CD4-positive, alpha-beta T cell treated with Interleukin-15 for 4 hours (primary cell): ENCODE results near the gene SEMA6A.

Experiments used
- DNase-seq: peaks from one replicate; pipeline ENCODE4 v3.0.0-alpha.2; 2020; ENCODE audit warnings: low spot score

Gene SEMA6A

DNA sequence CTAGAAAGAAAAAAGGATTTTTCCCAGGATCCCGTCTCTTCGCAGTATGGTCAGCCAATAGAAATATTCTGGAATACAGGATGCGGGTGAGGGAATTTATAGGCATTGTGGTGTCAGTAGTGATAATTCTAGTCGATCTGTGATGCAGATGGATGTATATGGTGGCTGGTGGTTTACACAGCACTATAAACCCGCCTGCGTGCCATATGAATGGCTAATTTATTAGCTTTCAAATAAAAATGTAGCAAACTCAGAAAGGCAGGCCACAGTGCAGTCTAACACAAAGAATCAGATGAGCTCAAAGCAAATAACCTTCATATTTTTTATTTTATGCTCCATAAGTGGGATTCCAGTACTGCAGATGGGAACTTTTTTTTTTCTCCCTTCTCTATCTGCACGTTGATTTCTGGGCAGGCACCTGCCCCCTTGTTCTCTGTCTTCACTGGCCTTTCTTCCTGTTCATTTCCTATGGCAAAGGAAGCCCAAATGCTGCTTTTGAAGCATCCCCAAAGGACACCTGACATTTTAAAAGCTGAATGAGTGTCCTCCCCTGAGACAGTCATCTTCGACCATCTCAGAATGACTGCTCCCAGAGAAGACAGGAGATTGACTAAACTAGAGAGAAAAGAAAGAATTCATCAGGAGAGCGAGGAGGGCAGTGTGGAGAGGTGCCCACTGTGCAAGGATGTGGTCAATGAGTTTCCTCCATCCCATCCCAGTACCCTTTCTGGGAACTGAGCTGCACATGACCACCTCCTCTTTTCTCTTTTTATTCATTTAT, 52.1 kb downstream of the SEMA6A start:
- no peak for DNase-seq

DNA sequence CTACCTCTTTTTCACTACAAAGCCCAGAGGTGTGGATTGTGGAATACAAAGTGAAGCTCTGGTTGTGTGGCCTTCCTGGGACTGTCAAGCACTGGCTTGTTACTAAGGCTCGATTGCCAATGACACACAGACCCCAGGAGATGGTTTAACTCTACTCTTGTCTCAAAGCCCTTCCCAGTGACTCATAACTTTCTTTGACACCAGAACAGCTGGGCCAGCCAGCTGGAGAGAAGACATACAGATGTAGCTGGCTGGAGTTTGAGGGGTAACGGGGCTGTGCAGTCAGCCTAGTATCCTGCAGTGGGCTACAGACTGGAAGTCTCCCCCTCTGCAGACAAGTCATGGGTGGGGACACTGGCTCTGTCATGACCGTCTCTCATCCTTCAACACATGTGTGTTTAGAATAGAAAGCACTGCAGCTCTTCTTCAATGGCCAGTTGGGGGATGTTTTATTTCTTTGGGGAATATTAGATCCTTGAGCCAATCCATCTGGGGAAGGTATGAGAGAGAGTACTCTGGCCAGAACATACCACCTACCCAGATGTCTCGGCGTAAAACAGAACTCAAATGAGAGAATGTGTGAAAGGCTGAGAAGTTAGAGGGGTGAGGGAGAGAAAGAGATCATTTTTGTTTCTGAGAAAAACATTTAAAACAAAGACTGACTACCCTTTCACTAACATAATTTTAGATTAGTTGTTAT, 53.3 kb downstream of the SEMA6A start:
- no peak for DNase-seq

- no peak for DNase-seq
Measured at GRCh38 chr5:116520771-116521170, 53.9 kb downstream of the SEMA6A start.

DNA sequence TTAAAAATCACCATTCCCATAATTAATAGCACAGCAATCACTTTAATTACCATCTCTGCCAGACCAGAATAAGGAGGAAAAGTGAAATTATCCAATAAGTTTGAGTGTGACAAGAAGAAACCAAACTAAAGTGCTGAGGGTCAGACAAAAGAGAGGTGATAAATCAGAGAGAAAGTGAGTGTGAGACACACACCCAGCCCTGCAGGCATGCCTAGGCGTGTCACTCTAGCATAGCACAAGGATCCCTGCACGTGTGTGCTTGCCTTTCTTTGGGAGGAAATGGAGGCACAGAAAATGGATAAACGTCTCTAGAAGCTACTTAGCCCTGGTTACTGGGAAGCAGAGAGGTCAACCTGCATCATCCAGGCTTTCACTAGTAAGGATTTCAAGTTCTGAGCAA, 56.2 kb downstream of the SEMA6A start:
- DNase-seq = no peak

- DNase-seq = no peak
Measured at GRCh38 chr5:116517488-116517887, 57.1 kb downstream of the SEMA6A start.

DNA sequence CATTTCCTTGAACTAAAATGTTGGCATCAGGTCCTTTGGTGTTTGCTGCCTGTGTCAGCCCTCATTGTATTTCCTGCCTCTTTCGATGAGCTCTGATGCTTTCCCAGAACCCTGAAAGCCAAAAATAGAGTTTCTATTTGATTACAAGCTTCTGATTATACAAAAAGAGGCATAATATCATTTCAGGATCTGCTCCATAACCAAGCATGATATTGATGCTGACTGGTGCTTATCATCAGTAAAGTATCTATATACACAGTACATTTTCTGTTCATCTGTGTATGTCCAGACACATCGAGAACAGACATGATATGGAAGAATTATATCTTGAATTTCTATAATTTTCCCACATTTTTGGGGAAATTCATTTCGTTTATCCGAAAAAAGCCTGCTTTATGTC, 58.6 kb downstream of the SEMA6A start:
- DNase-seq = no peak

DNA sequence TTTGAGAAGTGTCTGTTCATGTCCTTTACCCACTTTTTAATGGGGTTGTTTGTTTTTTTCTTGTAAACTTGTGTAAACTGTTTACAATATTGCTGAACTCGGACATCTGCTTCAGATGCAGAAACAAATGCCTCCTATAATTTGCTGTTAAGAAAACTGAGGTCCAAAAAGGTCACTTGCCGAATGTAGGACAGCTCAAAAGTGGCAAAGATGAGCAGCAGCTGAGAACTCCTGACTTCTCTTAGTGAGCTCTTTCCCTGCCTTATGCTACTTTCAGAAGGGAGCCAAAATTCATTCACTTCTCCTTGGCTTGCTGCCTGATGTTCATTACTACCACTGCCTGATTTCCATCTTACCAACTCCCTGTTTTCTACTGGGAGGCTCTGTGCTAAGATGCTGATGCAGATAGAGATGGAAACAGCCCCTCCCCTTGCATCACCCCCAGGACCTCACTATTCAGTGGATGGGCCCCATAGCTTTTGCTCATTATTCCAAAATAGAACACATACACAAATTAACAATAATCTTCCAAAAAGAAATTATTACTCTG, 60.1 kb downstream of the SEMA6A start:
- DNase-seq = no peak

DNA sequence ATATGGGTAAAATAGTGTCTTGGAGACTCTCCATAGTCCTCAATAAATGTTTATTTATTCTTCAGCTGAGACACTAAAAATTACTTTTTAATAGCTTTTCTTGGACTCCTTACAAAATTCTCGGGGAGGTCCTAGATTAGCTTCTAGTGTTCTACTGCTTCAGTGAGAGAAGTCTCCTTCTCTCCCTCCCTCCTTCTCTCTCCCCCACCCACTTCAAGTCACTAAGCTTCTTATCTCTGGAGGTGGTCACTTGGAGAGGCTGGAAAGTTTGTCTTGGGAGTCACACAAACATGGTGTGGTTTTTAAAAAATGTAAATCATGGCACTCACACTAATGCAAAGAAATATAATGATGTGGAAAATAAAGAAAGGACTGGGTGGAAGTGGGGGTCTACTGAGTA, 64.1 kb downstream of the SEMA6A start:
- no peak for DNase-seq

DNA sequence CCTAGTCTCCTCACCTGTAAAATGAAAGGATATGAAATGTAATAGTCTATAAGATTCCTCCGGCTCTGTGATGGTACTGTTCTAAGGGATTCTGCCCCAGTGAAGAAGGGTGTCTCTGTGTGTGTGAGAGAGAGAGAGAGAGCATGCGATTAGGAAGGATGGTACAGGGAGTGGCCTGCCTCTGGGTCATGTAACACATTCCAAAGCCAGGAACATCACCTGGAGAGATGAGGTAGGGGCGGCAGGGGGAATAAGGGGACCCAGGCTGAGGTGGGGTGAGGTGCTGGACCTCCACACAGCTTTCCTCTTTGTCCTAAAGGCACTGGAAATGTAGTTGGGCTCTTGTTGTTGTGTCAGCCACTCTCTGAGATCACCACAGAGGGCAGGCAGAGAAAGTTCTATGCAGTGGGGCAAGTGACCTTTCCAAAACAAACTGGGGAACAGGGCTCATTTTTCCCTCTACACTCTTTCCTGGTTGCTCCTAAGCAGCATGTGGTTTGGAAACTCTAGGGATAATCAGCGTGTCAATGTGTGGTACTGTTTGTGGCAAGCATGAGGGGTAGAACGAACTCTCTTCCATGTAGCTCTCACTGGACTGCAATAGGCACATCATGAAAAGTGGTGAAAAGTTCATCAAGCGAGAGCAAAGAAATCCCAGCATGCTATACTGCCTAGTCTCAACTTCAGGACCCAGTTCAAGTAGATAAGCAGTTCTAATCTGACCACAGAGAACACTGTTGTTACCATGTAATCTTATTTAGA, 65.0 kb downstream of the SEMA6A start:
- DNase-seq = no peak

DNA sequence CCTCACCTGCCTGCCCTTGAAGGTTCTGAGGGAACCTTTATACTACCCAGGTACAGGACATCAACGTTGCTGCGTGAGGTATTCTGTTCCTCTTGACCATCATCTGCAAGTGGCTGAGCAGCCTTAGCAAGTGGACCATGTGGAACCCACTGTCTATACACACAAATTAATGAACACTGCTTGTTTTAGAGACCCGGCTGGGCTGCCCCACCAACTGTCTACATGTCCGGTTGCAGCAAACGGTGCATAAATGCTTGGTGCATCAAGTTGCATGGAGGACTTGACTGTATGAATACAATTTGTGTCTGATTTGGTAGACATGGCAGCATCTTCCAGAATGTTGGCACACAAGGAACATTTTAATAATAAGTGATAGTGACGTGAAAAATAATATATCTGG, 65.8 kb downstream of the SEMA6A start:
- no peak for DNase-seq

DNA sequence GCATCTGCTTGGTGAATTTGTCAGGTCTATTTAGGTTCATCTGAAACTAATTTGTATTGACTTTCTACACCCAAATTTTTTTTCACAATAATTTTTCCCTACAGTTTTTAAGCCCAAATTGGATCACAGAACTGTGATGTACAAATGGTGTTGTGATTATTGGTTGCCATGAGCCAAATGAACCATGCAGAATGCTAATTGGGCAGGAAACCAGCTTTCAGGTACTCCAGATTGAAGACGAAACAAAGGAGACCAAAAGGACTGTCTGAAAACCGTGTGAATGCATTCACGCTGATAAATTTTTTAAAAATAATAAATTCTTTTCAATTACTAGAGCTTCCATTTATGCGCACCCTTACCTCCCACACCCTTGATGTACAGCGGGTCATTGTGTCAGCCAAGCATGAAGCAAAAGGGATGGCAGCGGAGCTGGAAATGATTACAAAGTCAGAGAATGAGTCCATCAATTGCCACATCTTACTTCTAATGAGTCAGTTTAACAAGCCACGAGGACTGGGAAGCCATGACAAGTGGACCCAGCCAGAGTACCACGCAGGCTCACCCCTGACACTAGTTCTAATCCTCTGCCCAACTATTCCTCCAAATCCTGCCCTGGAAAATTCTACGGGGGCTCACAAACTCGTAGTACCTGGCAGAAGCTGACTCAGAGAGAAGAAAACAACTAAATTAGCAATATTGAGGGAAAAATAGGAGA, 66.5 kb downstream of the SEMA6A start:
- no peak for DNase-seq

- no peak for DNase-seq
Measured at GRCh38 chr5:116507051-116507537, 67.5 kb downstream of the SEMA6A start.

- DNase-seq = no peak
Measured at GRCh38 chr5:116506488-116506887, 68.1 kb downstream of the SEMA6A start.

GRCh38 chr5:116504593-116505166, 69.9 kb downstream of the SEMA6A start:
- DNase-seq = no peak

DNA sequence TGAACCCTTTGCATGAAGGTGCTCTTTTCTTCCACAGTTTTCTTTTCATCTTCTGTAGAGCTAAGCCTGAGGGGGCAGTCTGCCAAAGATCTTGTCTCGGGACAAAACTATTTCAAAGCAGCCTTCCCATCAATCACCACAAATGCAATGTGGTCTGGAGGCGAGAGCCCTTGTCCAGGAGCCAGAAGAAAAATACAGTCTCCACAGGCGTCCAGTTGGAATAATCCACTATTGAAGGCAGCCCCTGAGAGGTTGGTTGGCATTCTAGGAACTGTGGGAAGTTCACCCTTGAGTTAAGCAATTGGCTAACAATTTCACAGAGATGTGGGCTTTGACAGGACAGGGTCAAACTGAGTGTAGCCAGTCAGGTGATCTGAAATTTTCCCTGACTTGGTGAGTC, 72.0 kb downstream of the SEMA6A start:
- no peak for DNase-seq

DNA sequence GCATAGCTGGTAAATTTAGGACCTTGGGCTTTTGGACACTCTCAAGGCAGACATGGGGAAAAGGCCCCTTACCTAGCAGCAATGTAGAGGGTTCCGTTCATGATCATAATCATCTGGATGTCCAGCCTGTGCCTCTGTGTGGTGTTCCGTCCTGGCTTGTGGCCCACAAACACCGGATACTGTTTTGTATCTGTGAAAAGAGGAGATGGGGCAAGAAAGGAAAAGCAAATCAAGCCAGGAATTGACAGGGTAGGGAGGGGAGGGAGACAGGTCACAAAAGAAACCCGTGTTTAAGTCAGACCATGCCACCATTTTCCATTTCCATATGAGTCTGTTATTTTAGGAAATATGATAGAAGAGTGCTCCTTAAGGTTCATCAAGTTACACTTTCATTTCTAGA, 72.5 kb downstream of the SEMA6A start:
- DNase-seq = no peak

GRCh38 chr5:116498503-116499048, 76.0 kb downstream of the SEMA6A start:
- DNase-seq = no peak

GRCh38 chr5:116497631-116498030, 77.0 kb downstream of the SEMA6A start:
- no peak for DNase-seq

- no peak for DNase-seq
Measured at GRCh38 chr5:116495786-116496357, 78.8 kb downstream of the SEMA6A start.

- DNase-seq = no peak
Measured at GRCh38 chr5:116494784-116495450, 79.7 kb downstream of the SEMA6A start.
